ENCODE results near the gene ATP12A. TPM values are rescaled to one million over a fixed set of nuclear protein-coding genes. Genes with fewer than 3 reads are reported as not detected.

ATP12A gene
- total and polyA plus RNA-seq, 7 donors: not detected

- peak; percentile 48 to 63 for DNase-seq
Observed at GRCh38 chr13:24683838-24684599, 3.8 kb downstream of the ATP12A start.

GRCh38 chr13:24684600-24684998 lies 4.4 kb downstream of the ATP12A start:
- no peak for ATAC-seq
- no peak overlapping the region for H3K27ac ChIP-seq
- no peaks in the 10 kb centered on the region for H3K9me3 ChIP-seq
- H3K4me1 ChIP-seq: no peaks in the 10 kb centered on the region
- no peaks in the 10 kb centered on the region for H3K36me3 ChIP-seq (ENCODE audit: insufficient read depth in 1 of 2, low read depth in 1 of 2)
- peaks cover 0 to 30% (median 12%) of the 10 kb centered on the region in 3 donors for H3K27me3 ChIP-seq (ENCODE audit: insufficient read depth in 3 of 3, low read length in 2 of 3)
- TF ChIP-seq, protein P1, sequence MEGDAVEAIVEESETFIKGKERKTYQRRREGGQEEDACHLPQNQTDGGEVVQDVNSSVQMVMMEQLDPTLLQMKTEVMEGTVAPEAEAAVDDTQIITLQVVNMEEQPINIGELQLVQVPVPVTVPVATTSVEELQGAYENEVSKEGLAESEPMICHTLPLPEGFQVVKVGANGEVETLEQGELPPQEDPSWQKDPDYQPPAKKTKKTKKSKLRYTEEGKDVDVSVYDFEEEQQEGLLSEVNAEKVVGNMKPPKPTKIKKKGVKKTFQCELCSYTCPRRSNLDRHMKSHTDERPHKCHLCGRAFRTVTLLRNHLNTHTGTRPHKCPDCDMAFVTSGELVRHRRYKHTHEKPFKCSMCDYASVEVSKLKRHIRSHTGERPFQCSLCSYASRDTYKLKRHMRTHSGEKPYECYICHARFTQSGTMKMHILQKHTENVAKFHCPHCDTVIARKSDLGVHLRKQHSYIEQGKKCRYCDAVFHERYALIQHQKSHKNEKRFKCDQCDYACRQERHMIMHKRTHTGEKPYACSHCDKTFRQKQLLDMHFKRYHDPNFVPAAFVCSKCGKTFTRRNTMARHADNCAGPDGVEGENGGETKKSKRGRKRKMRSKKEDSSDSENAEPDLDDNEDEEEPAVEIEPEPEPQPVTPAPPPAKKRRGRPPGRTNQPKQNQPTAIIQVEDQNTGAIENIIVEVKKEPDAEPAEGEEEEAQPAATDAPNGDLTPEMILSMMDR (IDR thresholded peaks at IDR 0.05): no peak
- H3K4me3 ChIP-seq: no peak overlapping the region
- DNase-seq: no peak
- intact Hi-C loops (cut with DNase I): loop anchor here in 1 of 2 donors (2.0 kb wide), 1 partner anchor 42 kb away; no protein-coding TSS in a partner anchor
- 20 to 29% (median 28%) methylated on average over 4 of the region's 4 CpGs for WGBS, 3 donors

More at GRCh38 chr13:24683838-24684599, 3.8 kb downstream of the ATP12A start:
- TF ChIP-seq, protein P1 (IDR thresholded peaks at IDR 0.05): peak; percentile 77
- intact Hi-C loops (cut with DNase I): loop anchor here in 1 of 2 donors (2.0 kb wide), 1 partner anchor 43 kb away; no protein-coding TSS in a partner anchor
- 5 to 8% (median 6%) methylated on average over 4 of the region's 4 CpGs for WGBS, 3 donors
- peak; percentile 65 to 87 (median 82) for ATAC-seq
- Histone ChIP-seq H3K4me3 (no peak overlapping the region), H3K36me3 (ENCODE audit: insufficient read depth in 1 of 2, low read depth in 1 of 2) (no peaks in the 10 kb centered on the region), H3K4me1 (no peaks in the 10 kb centered on the region), H3K27me3 (ENCODE audit: insufficient read depth in 3 of 3, low read length in 2 of 3) (peaks cover 0 to 36% (median 12%) of the 10 kb centered on the region in 3 donors), H3K9me3 (no peaks in the 10 kb centered on the region), H3K27ac (no peak overlapping the region)

GRCh38 chr13:24685314-24685713 lies 5.1 kb downstream of the ATP12A start:
- TF ChIP-seq, protein P1 (IDR thresholded peaks at IDR 0.05): no peak
- DNase-seq (no peak), ATAC-seq (no peak)
- no peak overlapping the region for H3K27ac ChIP-seq
- 76 to 84% (median 78%) methylated on average over 6 of the region's 6 CpGs for WGBS, 3 donors
- no peaks in the 10 kb centered on the region for H3K36me3 ChIP-seq (ENCODE audit: insufficient read depth in 1 of 2, low read depth in 1 of 2)
- H3K4me3 ChIP-seq: no peak overlapping the region
- no peaks in the 10 kb centered on the region for H3K4me1 ChIP-seq
- H3K27me3 ChIP-seq (ENCODE audit: insufficient read depth in 3 of 3, low read length in 2 of 3): peaks cover 0 to 23% (median 9%) of the 10 kb centered on the region in 3 donors
- H3K9me3 ChIP-seq: no peaks in the 10 kb centered on the region
- intact Hi-C loops (cut with DNase I): loop anchor here in 1 of 2 donors (2.0 kb wide), 1 partner anchor 41 kb away; no protein-coding TSS in a partner anchor

DNA sequence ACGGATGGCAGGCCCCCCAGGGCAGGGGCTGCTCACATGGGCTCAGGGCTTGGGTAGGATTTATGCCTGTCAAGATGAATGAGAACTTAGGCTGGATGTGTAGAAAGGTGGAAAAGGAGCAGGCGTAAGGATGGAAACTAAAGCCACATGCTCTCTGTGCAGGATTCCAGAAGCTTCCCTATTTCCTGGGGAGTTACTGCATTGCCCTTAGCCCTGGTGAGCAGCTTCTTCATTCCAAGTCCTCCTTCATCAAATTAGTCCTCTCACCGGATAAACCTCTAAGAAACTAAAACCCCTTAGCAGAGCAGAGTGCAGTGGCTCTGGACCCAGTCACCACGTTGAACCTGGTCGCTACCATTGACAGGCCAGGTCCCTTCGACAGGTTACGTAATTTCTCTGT lies 7.4 kb downstream of the ATP12A start:
- Histone ChIP-seq H3K27me3 (ENCODE audit: insufficient read depth in 3 of 3, low read length in 2 of 3) (peaks cover 0 to 7% (median 0%) of the 10 kb centered on the region in 3 donors), H3K27ac (no peak overlapping the region), H3K36me3 (ENCODE audit: insufficient read depth in 1 of 2, low read depth in 1 of 2) (no peaks in the 10 kb centered on the region), H3K4me1 (no peaks in the 10 kb centered on the region), H3K4me3 (no peak overlapping the region), H3K9me3 (no peaks in the 10 kb centered on the region)
- 83 to 88% (median 87%) methylated on average over 7 of the region's 7 CpGs for WGBS, 3 donors
- no peak for ATAC-seq
- intact Hi-C loops (cut with DNase I): no loop called here
- DNase-seq: peak in 1 of 2 donors; percentile 1
- TF ChIP-seq, protein P1 (IDR thresholded peaks at IDR 0.05): no peak

All from psoas muscle (tissue), 8 donors.